Hematopoietic multipotent progenitor cell treated with erythropoietin and hydrocortisone succinate and interleukin-3 and kit ligand, for 17 days (in vitro differentiated cells): ENCODE measurements around the gene GRK6.
A peak's percentile ranks its signal among the peaks of the same experiment; 100 is the strongest.

Experiments
- DNase-seq: peaks from one replicate; pipeline ENCODE4 v3.0.0-alpha.2; 2015; ENCODE audit warnings: low spot score

The GRK6 gene

GRCh38 chr5:177453852-177454396 lies 27.4 kb downstream of the GRK6 start:
- no peak for DNase-seq

GRCh38 chr5:177454397-177455035 lies 28.0 kb downstream of the GRK6 start:
- DNase-seq = peak; percentile 91

- peak; percentile 89 for DNase-seq
These were observed 28.7 kb downstream of the GRK6 start for GRCh38 chr5:177455036-177455660.

- DNase-seq = peak; percentile 90
These were observed 29.4 kb downstream of the GRK6 start for GRCh38 chr5:177455661-177456590.

- DNase-seq = no peak
These were observed 30.1 kb downstream of the GRK6 start for GRCh38 chr5:177456591-177456964.

GRCh38 chr5:177456976-177457851 lies 30.7 kb downstream of the GRK6 start:
- DNase-seq = peak; percentile 87

- no peak for DNase-seq
These were observed 31.6 kb downstream of the GRK6 start for GRCh38 chr5:177457852-177458681.

GRCh38 chr5:177458912-177459350 lies 32.5 kb downstream of the GRK6 start:
- DNase-seq = no peak

- no peak for DNase-seq
These were observed 32.9 kb downstream of the GRK6 start for GRCh38 chr5:177459357-177459756.

- DNase-seq = no peak
These were observed 33.5 kb downstream of the GRK6 start for GRCh38 chr5:177459819-177460628.

- DNase-seq = no peak
These were observed 35.7 kb downstream of the GRK6 start for GRCh38 chr5:177462021-177462670.

GRCh38 chr5:177465044-177465443 lies 38.6 kb downstream of the GRK6 start:
- DNase-seq = no peak

GRCh38 chr5:177466861-177467260 lies 40.4 kb downstream of the GRK6 start:
- DNase-seq = no peak

- no peak for DNase-seq
These were observed 41.0 kb downstream of the GRK6 start for GRCh38 chr5:177467436-177467835.

GRCh38 chr5:177468329-177468684 lies 41.8 kb downstream of the GRK6 start:
- no peak for DNase-seq

GRCh38 chr5:177468685-177469628 lies 42.5 kb downstream of the GRK6 start:
- no peak for DNase-seq

- no peak for DNase-seq
These were observed 43.5 kb downstream of the GRK6 start for GRCh38 chr5:177469750-177470525.
